ENCODE results near the gene ALAS2.

- no peak for TF ChIP-seq POLR2A (IDR thresholded peaks at IDR 0.05; ENCODE audit: extremely low read depth, insufficient read length)
- no peak for TF ChIP-seq CTCF (IDR thresholded peaks at IDR 0.05; ENCODE audit: low read depth, low read length)
These were observed 41.5 kb upstream of the ALAS2 start for GRCh38 chrX:55072286-55072685.
